ENCODE data around the gene FYB1. TPM values are rescaled to one million over a fixed set of nuclear protein-coding genes. Genes with fewer than 3 reads are reported as not detected.

FYB1 gene
- total RNA-seq, 1 experiment from 2014 or later: 0.52 TPM

GRCh38 chr5:39092581-39093351 is 126.6 kb downstream of the FYB1 start:
- no peak overlapping the region for H3K4me3 Mint-ChIP-seq
- peaks cover 17% of the 10 kb centered on the region for H3K9me3 Mint-ChIP-seq
- TF ChIP-seq TCF7 (CRISPR knock-in tag; IDR thresholded peaks at IDR 0.05; ENCODE audit: low read depth) (no peak), ESRRA (CRISPR knock-in tag; IDR thresholded peaks at IDR 0.05; ENCODE audit: borderline replicate concordance) (no peak), ZNF423 (CRISPR knock-in tag; IDR thresholded peaks at IDR 0.05) (no peak), NR3C1 (CRISPR knock-in tag; conservative IDR thresholded peaks at IDR 0.05; ENCODE audit: low read depth) (no peak), FOXP4 (CRISPR knock-in tag; IDR thresholded peaks at IDR 0.05) (no peak), FOXP1 (CRISPR knock-in tag; IDR thresholded peaks at IDR 0.05; ENCODE audit: borderline replicate concordance) (no peak), E2F5 (CRISPR knock-in tag; IDR thresholded peaks at IDR 0.05) (no peak), MXD4 (CRISPR knock-in tag; IDR thresholded peaks at IDR 0.05; ENCODE audit: borderline replicate concordance) (no peak), ZNF219 (CRISPR knock-in tag; IDR thresholded peaks at IDR 0.05; ENCODE audit: borderline replicate concordance) (no peak), FOXK1 (CRISPR knock-in tag; IDR thresholded peaks at IDR 0.05) (no peak), CDX4 (CRISPR knock-in tag; IDR thresholded peaks at IDR 0.05; ENCODE audit: borderline replicate concordance) (no peak)
- TF ChIP-seq, protein P1, sequence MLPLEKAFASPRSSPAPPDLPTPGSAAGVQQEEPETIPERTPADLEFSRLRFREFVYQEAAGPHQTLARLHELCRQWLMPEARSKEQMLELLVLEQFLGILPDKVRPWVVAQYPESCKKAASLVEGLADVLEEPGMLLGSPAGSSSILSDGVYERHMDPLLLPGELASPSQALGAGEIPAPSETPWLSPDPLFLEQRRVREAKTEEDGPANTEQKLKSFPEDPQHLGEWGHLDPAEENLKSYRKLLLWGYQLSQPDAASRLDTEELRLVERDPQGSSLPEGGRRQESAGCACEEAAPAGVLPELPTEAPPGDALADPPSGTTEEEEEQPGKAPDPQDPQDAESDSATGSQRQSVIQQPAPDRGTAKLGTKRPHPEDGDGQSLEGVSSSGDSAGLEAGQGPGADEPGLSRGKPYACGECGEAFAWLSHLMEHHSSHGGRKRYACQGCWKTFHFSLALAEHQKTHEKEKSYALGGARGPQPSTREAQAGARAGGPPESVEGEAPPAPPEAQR (CRISPR knock-in tag; IDR thresholded peaks at IDR 0.05): no peak
- TF ChIP-seq, protein P2, sequence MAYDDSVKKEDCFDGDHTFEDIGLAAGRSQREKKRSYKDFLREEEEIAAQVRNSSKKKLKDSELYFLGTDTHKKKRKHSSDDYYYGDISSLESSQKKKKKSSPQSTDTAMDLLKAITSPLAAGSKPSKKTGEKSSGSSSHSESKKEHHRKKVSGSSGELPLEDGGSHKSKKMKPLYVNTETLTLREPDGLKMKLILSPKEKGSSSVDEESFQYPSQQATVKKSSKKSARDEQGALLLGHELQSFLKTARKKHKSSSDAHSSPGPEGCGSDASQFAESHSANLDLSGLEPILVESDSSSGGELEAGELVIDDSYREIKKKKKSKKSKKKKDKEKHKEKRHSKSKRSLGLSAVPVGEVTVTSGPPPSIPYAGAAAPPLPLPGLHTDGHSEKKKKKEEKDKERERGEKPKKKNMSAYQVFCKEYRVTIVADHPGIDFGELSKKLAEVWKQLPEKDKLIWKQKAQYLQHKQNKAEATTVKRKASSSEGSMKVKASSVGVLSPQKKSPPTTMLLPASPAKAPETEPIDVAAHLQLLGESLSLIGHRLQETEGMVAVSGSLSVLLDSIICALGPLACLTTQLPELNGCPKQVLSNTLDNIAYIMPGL (CRISPR knock-in tag; IDR thresholded peaks at IDR 0.05): no peak
- 0 out of 2 replicates have a peak, but pooled peaks cover 3% of the 10 kb centered on the region for H3K27me3 Mint-ChIP-seq (ENCODE audit: low read depth)
- no peak for DNase-seq (ENCODE audit: low spot score)
- ChIA-PET POLR2A (no interaction called here), CTCF (interaction anchor here (0.6 to 1.5 kb wide), 3 partner anchors 12 to 13 kb away, joined by 3 to 5 read pairs (median 3); no protein-coding TSS in a partner anchor)
- no peak for ATAC-seq
- no peaks in the 10 kb centered on the region for H3K36me3 Mint-ChIP-seq
- peaks cover 4% of the 10 kb centered on the region; the same call in 1 of the 2 replicates for H3K4me1 Mint-ChIP-seq
- H3K27ac Mint-ChIP-seq: no peak overlapping the region

GRCh38 chr5:39091940-39092580 is 127.3 kb downstream of the FYB1 start:
- H3K9me3 Mint-ChIP-seq: peaks cover 17% of the 10 kb centered on the region
- no peaks in the 10 kb centered on the region for H3K36me3 Mint-ChIP-seq
- peaks cover 4% of the 10 kb centered on the region; the same call in 1 of the 2 replicates for H3K4me1 Mint-ChIP-seq
- H3K4me3 Mint-ChIP-seq: no peak overlapping the region
- H3K27ac Mint-ChIP-seq: no peak overlapping the region
- TF ChIP-seq SOX15 (CRISPR knock-in tag; IDR thresholded peaks at IDR 0.05) (no peak), NR3C1 (CRISPR knock-in tag; conservative IDR thresholded peaks at IDR 0.05; ENCODE audit: low read depth) (no peak), MXD4 (CRISPR knock-in tag; IDR thresholded peaks at IDR 0.05; ENCODE audit: borderline replicate concordance) (no peak), ZNF219 (CRISPR knock-in tag; IDR thresholded peaks at IDR 0.05; ENCODE audit: borderline replicate concordance) (no peak), OVOL2 (CRISPR knock-in tag; IDR thresholded peaks at IDR 0.05; ENCODE audit: borderline replicate concordance) (no peak), ZBTB21 (CRISPR knock-in tag; IDR thresholded peaks at IDR 0.05; ENCODE audit: borderline replicate concordance) (no peak), EMX1 (CRISPR knock-in tag; IDR thresholded peaks at IDR 0.05) (no peak), ATF2 (CRISPR knock-in tag; IDR thresholded peaks at IDR 0.05; ENCODE audit: borderline replicate concordance, low read depth) (no peak)
- TF ChIP-seq, protein P2 (CRISPR knock-in tag; IDR thresholded peaks at IDR 0.05): no peak
- no peak for ATAC-seq
- DNase-seq (ENCODE audit: low spot score): no peak
- ChIA-PET CTCF (interaction anchor here (1.0 kb wide), 1 partner anchor 11 kb away, joined by 3 read pairs; no protein-coding TSS in a partner anchor), POLR2A (no interaction called here)
- H3K27me3 Mint-ChIP-seq (ENCODE audit: low read depth): 0 out of 2 replicates have a peak, but pooled peaks cover 3% of the 10 kb centered on the region

Data from WTC11 (cell line).